Right lobe of liver (tissue), 4 donors: Measurements from ENCODE around the gene KIAA0513.

Experiments used
- CTCF ChIP-seq, 4 donors: fragments of 200-600 bp in 3 of 4; fragments of 450-650 bp in 1 of 4; IDR thresholded peaks; one replicate each; pipeline versions ENCODE4 v1.5.1 to v1.8.0; 2016 to 2022; ENCODE audit warnings: antibody characterized with exemption in 4 of 4, mild to moderate bottlenecking in 2 of 4
- POLR2A ChIP-seq: fragments of 450-650 bp; IDR thresholded peaks from one replicate; pipeline ENCODE4 v1.6.1; 2017; ENCODE audit warnings: antibody characterized with exemption, mild to moderate bottlenecking
- donor health status: DM: no; HTN: no; CAD: no.
- donor health status: DM: no; HTN: no; CAD: no.
- donor health status: DM: no; HTN: yes; CAD: no.

GRCh38 chr16:84979516-84979915 lies 48.1 kb upstream of the KIAA0513 start:
- TF ChIP-seq CTCF (IDR thresholded peaks at IDR 0.05), result no peak
- no peak for TF ChIP-seq POLR2A
